Erythroblast (primary cell): ENCODE measurements around the gene ALKAL2.

ENCODE experiments used
- GATA1 ChIP-seq: IDR thresholded peaks from 2 replicates; pipeline ENCODE4 v1.6.1; 2011; ENCODE audit warnings: low read depth, mild to moderate bottlenecking, control low read depth, low read length, moderate library complexity
- POLR2A ChIP-seq: IDR thresholded peaks from 2 replicates; pipeline ENCODE4 v1.6.1; 2011; ENCODE audit warnings: mild to moderate bottlenecking, low read length

DNA sequence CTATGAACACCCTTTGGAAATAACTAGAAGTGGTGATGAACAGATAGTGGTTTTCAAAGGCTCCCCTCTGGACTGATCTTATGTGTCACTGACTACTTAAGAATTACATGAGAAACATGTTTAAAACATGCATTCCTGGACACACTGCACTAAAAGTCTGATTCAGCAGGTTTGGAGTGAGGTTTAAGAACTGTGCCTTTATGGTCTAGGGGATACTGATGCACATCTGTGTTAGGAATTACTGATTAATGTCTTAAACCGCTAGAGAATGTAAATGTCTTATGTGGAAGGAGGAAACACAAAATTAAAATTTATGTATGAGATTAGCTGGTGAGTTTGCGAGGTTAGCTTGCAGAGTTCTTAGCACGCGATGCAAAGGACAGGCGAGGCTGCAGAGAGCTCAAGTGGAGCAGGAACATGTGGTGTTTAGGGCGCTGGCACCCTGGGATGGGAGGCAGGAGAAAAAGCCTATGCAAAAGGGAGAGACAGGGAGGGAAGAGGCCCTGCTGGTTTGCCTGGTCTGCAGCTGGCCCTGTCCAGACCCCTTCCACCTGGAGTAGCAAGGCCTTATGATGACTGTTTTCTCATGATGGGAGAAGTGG, 35.8 kb downstream of the ALKAL2 start:
- no peak for TF ChIP-seq POLR2A
- TF ChIP-seq GATA1 = no peak
